Activated CD8-positive, alpha-beta T cell treated with anti-CD3 and anti-CD28 coated beads, Interleukin-2, amount 10 ng/mL, durations not matched to agents 7 days and 5 days (primary cell): ENCODE results near the gene CMIP. TPM values are rescaled to one million over a fixed set of nuclear protein-coding genes. Genes with fewer than 3 reads are reported as not detected.
A peak's percentile ranks its signal among the peaks of the same experiment; 100 is the strongest.

ENCODE experiments used
- ATAC-seq: fragments of 150-1000 bp; cut with Tn5 transposase; one replicate; pipeline ENCODE4 v1.10.0; 2021; ENCODE audit warnings: moderate library complexity
- CTCF ChIA-PET: fragments of 350-600 bp; sonication (Branson Sonifier 250); formaldehyde crosslinking; loops from one replicate; lab custom pipeline; 2021; ENCODE audit warnings: antibody characterized with exemption; lab: Charles Lee
- POLR2A ChIA-PET: fragments of 350-600 bp; sonication (Branson Sonifier 250); formaldehyde crosslinking; loops from one replicate; lab custom pipeline; 2021; ENCODE audit warnings: antibody characterized with exemption; lab: Charles Lee
- DNase-seq: peaks from one replicate; pipeline ENCODE4 v3.0.0-alpha.2; 2020
- H3K27ac Mint-ChIP-seq: one replicate; pipeline ENCODE4 v1.8.0; 2021; ENCODE audit warnings: mild to moderate bottlenecking, mixed read lengths
- H3K27me3 Mint-ChIP-seq: one replicate; pipeline ENCODE4 v1.8.0; 2021; ENCODE audit warnings: low read depth, mixed read lengths
- H3K36me3 Mint-ChIP-seq: one replicate; pipeline ENCODE4 v1.8.0; 2021; ENCODE audit warnings: low read depth, mixed read lengths
- H3K4me1 Mint-ChIP-seq: one replicate; pipeline ENCODE4 v1.8.0; 2021; ENCODE audit warnings: low read depth, mixed read lengths
- H3K4me3 Mint-ChIP-seq: one replicate; pipeline ENCODE4 v1.8.0; 2021; ENCODE audit warnings: mild to moderate bottlenecking, mixed read lengths
- H3K9me3 Mint-ChIP-seq: one replicate; pipeline ENCODE4 v1.8.0; 2022; ENCODE audit warnings: mixed read lengths; ENCODE audit not compliant: insufficient read depth
- total RNA-seq, 2 experiments: library from RNA; stranded (reverse); gene quantifications; one replicate each; pipeline ENCODE4 v1.2.3, GENCODE V29; 2021

Gene CMIP
- total RNA-seq, 2 experiments from 2014 or later: 62.5 to 70.4 TPM

DNA sequence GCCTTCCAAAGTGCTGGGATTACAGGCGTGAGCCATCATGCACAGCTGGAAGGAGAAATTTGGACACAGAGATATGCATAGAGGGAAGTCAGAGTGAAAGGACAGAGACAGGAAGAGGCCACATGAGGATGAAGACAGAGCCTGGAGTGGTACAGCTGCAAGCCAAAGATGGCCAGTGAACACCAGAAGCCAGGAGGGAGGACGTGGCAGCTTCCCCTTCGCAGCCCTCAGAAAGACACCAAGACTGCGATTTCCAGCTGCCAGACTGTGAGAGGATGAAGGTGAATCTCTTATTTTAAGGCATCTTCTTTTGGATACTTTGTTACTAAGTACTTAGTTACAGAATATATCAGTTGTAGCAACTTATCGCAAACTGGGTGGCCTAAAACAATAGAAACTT, 274.0 kb downstream of the CMIP start:
- Mint-ChIP-seq H3K4me1 (peaks cover 50% of the 10 kb centered on the region), H3K4me3 (peak overlapping the region; percentile 67), H3K27me3 (no peaks in the 10 kb centered on the region), H3K27ac (peak overlapping the region; percentile 92), H3K36me3 (no peaks in the 10 kb centered on the region), H3K9me3 (no peaks in the 10 kb centered on the region)
- ChIA-PET CTCF (interaction anchor here (0.7 to 2.5 kb wide), 11 partner anchors 8 to 353 kb away, joined by 3 to 14 read pairs (median 3); no protein-coding TSS in a partner anchor), POLR2A (interaction anchor here (0.6 to 1.8 kb wide), 6 partner anchors 12 to 113 kb away, joined by 3 to 4 read pairs (median 3); no protein-coding TSS in a partner anchor)
- DNase-seq (no peak), ATAC-seq (peak; percentile 24)

- no peak for ATAC-seq
- H3K36me3 Mint-ChIP-seq: no peaks in the 10 kb centered on the region
- no peaks in the 10 kb centered on the region for H3K9me3 Mint-ChIP-seq
- peaks cover 44% of the 10 kb centered on the region for H3K4me1 Mint-ChIP-seq
- H3K27me3 Mint-ChIP-seq: peaks cover under 1% of the 10 kb centered on the region
- ChIA-PET CTCF (interaction anchor here (2.0 kb wide), 1 partner anchor 10 kb away, joined by 10 read pairs; no protein-coding TSS in a partner anchor), POLR2A (interaction anchor here (1.5 kb wide), 1 partner anchor 10 kb away, joined by 4 read pairs; no protein-coding TSS in a partner anchor)
- H3K27ac Mint-ChIP-seq: no peak overlapping the region
- DNase-seq: no peak
- H3K4me3 Mint-ChIP-seq: no peak overlapping the region
Measured at GRCh38 chr16:81719993-81720392, 275.4 kb downstream of the CMIP start.

DNA sequence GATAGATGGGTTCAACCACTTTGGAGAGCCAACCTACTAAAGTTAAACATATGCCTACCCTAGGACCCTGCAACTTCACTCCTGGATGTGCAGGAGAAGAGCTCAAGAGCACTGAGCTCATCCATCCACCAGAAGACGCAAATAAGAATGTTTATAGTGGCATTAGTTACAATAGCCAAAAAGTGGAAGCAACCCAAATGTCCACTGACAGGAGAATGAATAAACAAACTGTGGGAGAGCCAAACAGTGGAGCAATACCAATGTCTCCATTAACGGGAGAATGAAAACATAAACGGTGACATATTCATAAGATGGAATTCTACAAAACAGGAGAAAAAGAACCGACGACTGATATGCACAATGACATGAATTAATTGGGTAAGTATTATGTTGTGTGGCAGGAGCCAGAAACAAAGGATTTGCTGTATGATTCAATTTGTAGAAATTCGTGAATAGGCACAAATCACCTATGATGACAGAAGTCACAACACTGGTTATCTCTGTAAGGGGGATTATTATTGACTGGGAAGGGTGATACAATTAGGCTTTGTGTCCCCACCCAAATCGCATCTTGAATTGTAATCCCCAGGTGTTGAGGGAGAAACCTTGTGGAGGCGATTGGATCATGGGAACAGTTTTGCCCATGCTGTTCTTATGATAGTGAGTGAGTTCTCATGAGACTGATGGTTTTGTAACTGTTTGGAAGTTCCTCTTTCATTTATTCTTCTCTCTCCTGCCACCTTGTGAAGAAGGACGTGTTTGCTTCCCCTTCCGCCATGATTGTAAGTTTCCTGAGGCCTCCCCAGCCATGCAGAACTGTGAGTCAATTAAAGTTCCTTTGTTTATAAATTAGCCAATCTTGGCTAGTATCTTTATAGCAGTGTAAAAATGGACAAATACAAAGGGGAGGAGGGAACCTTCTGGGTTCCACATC, 276.6 kb downstream of the CMIP start:
- Mint-ChIP-seq H3K4me3 (no peak overlapping the region), H3K36me3 (no peaks in the 10 kb centered on the region), H3K27ac (no peak overlapping the region), H3K9me3 (no peaks in the 10 kb centered on the region), H3K4me1 (peaks cover 31% of the 10 kb centered on the region), H3K27me3 (peaks cover 7% of the 10 kb centered on the region)
- DNase-seq (no peak), ATAC-seq (no peak)
- CTCF ChIA-PET: interaction anchor here (1.1 to 2.4 kb wide), 2 partner anchors 97 to 317 kb away, joined by 5 to 11 read pairs; no protein-coding TSS in a partner anchor
- POLR2A ChIA-PET: no interaction called here

DNA sequence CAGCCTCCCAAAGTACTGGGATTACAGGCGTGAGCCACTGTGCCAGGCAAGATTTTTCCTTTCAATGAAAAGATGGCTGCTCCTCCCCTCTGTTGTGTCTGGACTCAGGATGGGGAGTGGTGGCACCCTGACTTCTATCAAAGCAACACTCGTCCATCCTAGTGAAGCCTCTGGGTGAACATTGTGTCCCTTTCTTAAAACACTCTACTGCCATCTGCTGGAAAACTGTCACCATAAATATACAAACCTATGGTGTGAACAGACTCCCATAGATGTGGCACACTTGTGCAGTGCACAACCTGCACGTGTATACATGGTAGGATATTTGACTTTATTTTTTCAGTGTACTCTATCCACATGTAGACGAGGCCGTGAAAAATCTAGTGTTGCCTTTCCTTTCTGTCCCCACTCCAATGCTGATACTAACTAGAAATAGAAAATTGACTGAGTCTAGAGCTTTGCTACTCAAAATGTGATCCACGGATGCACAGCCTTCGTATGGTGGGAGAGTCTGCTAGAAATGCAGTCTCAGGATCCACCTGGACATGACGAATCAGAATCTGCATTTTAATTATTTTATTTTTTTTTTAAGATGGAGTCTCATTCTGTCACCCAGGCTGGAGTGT, 278.6 kb downstream of the CMIP start:
- DNase-seq (peak; percentile 72), ATAC-seq (peak; percentile 85)
- Mint-ChIP-seq H3K27me3 (peaks cover 15% of the 10 kb centered on the region), H3K9me3 (no peaks in the 10 kb centered on the region), H3K4me3 (no peak overlapping the region), H3K36me3 (no peaks in the 10 kb centered on the region), H3K27ac (no peak overlapping the region), H3K4me1 (peaks cover 16% of the 10 kb centered on the region)
- CTCF ChIA-PET: interaction anchor here (0.7 to 2.4 kb wide), 14 partner anchors 12 to 648 kb away, joined by 3 to 13 read pairs (median 4); partner anchors contain the start of gene GAN
- POLR2A ChIA-PET: interaction anchor here (0.7 kb wide), 2 partner anchors 10 to 59 kb away, joined by 3 read pairs; no protein-coding TSS in a partner anchor

DNA sequence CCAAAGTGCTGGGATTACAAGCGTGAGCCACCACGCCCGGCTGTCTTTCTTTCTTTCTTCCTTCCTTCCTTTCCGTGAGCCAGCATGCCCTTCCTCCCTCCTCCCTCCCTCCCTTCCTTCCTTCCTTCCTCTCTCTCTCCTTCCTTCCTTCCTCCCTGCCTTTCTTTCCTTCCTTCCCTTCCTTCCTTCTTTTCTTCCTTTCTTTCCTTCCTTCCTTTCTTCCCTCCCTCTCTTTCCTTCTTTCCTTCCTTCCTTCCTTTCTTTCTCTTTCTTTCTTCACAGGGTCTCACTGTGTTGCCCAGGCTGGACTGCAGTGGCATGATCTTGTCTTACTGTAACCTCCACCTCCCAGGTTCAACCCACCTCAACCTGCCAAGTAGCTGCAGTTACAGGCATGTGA, 283.8 kb downstream of the CMIP start:
- H3K27ac Mint-ChIP-seq: no peak overlapping the region
- CTCF ChIA-PET: interaction anchor here (1.8 to 2.1 kb wide), 2 partner anchors 9 to 363 kb away, joined by 5 to 6 read pairs; no protein-coding TSS in a partner anchor
- peaks cover 17% of the 10 kb centered on the region for H3K4me1 Mint-ChIP-seq
- DNase-seq (no peak), ATAC-seq (no peak)
- POLR2A ChIA-PET: no interaction called here
- H3K36me3 Mint-ChIP-seq: no peaks in the 10 kb centered on the region
- H3K27me3 Mint-ChIP-seq: peaks cover 15% of the 10 kb centered on the region
- no peak overlapping the region for H3K4me3 Mint-ChIP-seq
- no peaks in the 10 kb centered on the region for H3K9me3 Mint-ChIP-seq

DNA sequence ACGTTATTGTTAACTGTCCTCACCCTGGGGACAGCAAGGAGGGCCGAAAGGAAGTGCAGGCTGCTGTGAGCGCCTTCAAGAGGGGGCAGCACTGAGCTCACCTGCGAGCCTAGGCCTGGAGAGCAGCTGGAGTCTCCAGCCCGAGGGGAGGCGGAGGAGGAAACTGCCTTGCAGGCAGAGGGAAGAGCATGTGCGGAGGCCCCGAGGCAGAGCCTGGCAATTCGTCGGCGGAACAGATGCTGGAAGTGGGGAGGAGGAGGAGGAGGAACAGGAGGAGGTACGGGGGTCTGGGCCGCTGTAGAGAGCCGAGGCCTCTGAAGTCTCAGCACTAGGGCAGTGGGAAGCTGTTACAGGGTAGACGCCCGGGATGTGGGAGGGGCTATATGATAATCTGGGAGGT, 284.8 kb downstream of the CMIP start:
- Mint-ChIP-seq H3K4me1 (peaks cover 17% of the 10 kb centered on the region), H3K36me3 (no peaks in the 10 kb centered on the region), H3K27ac (peak overlapping the region; percentile 29), H3K4me3 (peak overlapping the region; percentile 23), H3K9me3 (no peaks in the 10 kb centered on the region), H3K27me3 (peaks cover 15% of the 10 kb centered on the region)
- POLR2A ChIA-PET: interaction anchor here (0.8 kb wide), 1 partner anchor 16 kb away, joined by 4 read pairs; no protein-coding TSS in a partner anchor
- CTCF ChIA-PET: interaction anchor here (0.7 to 2.8 kb wide), 27 partner anchors 8 to 694 kb away, joined by 3 to 17 read pairs (median 4); partner anchors contain the start of gene ATMIN
- no peak for ATAC-seq
- DNase-seq: no peak

DNA sequence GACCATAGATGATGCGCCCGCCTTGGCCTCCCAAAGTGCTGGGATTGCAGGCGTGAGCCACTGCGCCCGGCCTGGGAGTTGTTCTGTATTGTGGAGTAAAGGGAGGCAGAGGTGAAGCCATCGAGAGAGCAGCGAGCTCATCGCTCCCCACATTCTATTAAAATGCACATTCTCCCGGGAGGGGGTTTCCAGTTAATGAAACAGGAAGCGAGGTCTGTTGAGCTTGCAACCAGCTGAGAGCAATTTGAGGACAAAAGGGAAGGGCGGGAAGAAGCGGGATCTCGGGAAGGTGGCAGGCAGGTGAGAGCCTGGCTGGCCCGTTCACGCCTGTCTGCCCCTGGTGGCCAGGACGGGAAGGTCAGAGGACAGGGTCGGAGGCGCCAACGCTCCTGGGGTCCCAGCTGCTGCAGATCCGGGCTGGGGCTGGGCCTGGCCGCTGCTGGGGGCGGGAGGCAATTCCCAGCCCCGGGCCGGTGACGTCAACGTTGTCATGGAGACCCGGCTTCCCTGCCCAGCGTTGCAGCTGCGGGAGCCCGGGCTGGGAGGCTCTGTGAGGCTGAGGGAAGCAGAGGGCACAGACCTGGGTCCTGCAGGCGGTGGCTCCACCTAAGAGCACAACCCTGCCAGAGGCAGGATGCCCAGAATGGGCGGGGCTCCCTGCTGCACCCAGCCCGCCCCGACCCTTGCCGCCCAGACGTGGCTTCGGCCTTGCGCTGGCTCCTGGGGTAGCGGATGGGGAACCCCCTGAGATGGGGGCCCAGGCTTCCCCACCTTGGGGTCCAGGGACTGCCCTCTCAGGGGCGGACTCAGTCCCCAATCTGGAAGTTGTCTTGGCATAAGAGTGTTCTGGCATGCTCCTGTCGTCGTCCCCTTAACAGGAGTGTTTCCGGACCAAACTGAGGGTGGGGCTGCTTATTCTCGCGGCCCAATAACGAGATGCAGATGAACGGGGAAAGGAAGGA, 285.8 kb downstream of the CMIP start:
- peak; percentile 92 for ATAC-seq
- Mint-ChIP-seq H3K9me3 (no peaks in the 10 kb centered on the region), H3K36me3 (no peaks in the 10 kb centered on the region), H3K27ac (peak overlapping the region; percentile 86), H3K4me1 (peaks cover 17% of the 10 kb centered on the region), H3K27me3 (peaks cover 12% of the 10 kb centered on the region), H3K4me3 (peak overlapping the region; percentile 75)
- ChIA-PET CTCF (interaction anchor here (0.7 to 2.8 kb wide), 29 partner anchors 7 to 695 kb away, joined by 3 to 17 read pairs (median 4); partner anchors contain the start of gene ATMIN), POLR2A (interaction anchor here (0.8 to 1.4 kb wide), 2 partner anchors 11 to 17 kb away, joined by 4 read pairs; no protein-coding TSS in a partner anchor)
- peak; percentile 67 for DNase-seq

GRCh38 chr16:81731649-81732048, 287.0 kb downstream of the CMIP start:
- ATAC-seq: no peak
- H3K4me3 Mint-ChIP-seq: no peak overlapping the region
- H3K9me3 Mint-ChIP-seq: no peaks in the 10 kb centered on the region
- H3K4me1 Mint-ChIP-seq: peaks cover 17% of the 10 kb centered on the region
- no peaks in the 10 kb centered on the region for H3K36me3 Mint-ChIP-seq
- CTCF ChIA-PET: interaction anchor here (2.1 to 2.8 kb wide), 2 partner anchors 143 to 362 kb away, joined by 8 to 17 read pairs; no protein-coding TSS in a partner anchor
- no peak for DNase-seq
- no peak overlapping the region for H3K27ac Mint-ChIP-seq
- POLR2A ChIA-PET: no interaction called here
- peaks cover 10% of the 10 kb centered on the region for H3K27me3 Mint-ChIP-seq

- CTCF ChIA-PET: no interaction called here
- Mint-ChIP-seq H3K4me1 (peaks cover 19% of the 10 kb centered on the region), H3K27ac (no peak overlapping the region)
Measured at GRCh38 chr16:81732699-81733098, 288.1 kb downstream of the CMIP start.

GRCh38 chr16:81733295-81733694, 288.7 kb downstream of the CMIP start:
- Mint-ChIP-seq H3K4me1 (peaks cover 25% of the 10 kb centered on the region), H3K9me3 (no peaks in the 10 kb centered on the region), H3K27me3 (peaks cover 7% of the 10 kb centered on the region), H3K4me3 (no peak overlapping the region), H3K27ac (no peak overlapping the region), H3K36me3 (no peaks in the 10 kb centered on the region)
- POLR2A ChIA-PET: interaction anchor here (0.6 kb wide), 1 partner anchor 10 kb away, joined by 3 read pairs; no protein-coding TSS in a partner anchor
- ATAC-seq (no peak), DNase-seq (no peak)
- CTCF ChIA-PET: no interaction called here

More at GRCh38 chr16:81732699-81733098, 288.1 kb downstream of the CMIP start:
- peaks cover 7% of the 10 kb centered on the region for H3K27me3 Mint-ChIP-seq
- H3K4me3 Mint-ChIP-seq: no peak overlapping the region
- ATAC-seq: no peak
- no peaks in the 10 kb centered on the region for H3K36me3 Mint-ChIP-seq
- POLR2A ChIA-PET: no interaction called here
- H3K9me3 Mint-ChIP-seq: no peaks in the 10 kb centered on the region
- no peak for DNase-seq
